C4-2B (cell line): ENCODE data around the gene PPFIBP1.

Source experiments
- H3K27ac ChIP-seq: fragments of 450-650 bp; 2 replicates; pipeline ENCODE4 v1.5.1; 2017
- ZFX ChIP-seq: fragments of 450-650 bp; IDR thresholded peaks from 2 replicates; pipeline ENCODE4 v1.6.1; 2017
- TF ChIP-seq, protein P1 (sequence below): fragments of 450-650 bp; conservative IDR thresholded peaks from 2 replicates; pipeline ENCODE4 v1.5.1; 2017; ENCODE audit warnings: mild to moderate bottlenecking

Gene PPFIBP1

DNA sequence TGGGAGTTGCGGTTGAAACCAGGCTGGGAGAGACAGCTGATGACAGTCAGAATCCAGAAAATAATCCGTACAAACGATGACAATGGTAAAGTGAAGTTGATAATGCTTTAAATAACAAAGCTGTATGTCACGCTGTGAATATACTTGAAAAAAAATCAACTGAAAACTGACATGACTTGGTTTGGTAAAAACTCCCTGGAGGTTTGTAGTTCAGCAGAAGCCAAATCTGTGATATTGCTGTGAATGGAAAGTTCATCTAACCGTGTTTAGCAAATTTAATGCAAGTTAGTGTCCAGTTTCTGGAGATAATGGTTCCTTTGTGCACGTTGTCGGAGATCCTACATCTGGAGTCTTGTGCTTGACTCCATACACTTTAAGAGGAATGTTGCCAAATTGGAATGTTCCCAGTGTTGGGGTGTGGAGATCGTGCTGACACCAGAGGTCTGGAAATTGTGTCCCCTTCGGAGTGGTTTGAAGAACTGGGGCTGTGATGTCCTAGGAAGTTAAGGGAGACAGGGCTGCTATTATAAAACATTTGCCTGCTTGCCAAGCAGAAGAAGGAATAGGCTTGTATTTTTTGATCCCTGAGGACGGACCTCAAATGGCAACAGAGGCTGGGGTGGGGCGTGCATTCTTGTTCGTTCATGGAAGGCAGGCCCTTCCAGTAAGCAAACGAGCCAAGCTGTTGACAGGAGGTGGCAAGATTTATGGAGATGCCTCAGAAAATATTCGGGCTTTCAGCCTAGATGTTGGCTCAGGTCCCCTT lies 30.6 kb downstream of the PPFIBP1 start:
- no peak overlapping the region for H3K27ac ChIP-seq

GRCh38 chr12:27555361-27555760 lies 31.4 kb downstream of the PPFIBP1 start:
- no peak overlapping the region for H3K27ac ChIP-seq
- no peak for TF ChIP-seq ZFX
- TF ChIP-seq, protein P1, sequence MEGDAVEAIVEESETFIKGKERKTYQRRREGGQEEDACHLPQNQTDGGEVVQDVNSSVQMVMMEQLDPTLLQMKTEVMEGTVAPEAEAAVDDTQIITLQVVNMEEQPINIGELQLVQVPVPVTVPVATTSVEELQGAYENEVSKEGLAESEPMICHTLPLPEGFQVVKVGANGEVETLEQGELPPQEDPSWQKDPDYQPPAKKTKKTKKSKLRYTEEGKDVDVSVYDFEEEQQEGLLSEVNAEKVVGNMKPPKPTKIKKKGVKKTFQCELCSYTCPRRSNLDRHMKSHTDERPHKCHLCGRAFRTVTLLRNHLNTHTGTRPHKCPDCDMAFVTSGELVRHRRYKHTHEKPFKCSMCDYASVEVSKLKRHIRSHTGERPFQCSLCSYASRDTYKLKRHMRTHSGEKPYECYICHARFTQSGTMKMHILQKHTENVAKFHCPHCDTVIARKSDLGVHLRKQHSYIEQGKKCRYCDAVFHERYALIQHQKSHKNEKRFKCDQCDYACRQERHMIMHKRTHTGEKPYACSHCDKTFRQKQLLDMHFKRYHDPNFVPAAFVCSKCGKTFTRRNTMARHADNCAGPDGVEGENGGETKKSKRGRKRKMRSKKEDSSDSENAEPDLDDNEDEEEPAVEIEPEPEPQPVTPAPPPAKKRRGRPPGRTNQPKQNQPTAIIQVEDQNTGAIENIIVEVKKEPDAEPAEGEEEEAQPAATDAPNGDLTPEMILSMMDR, result no peak

More for the DNA sequence above, 30.6 kb downstream of the PPFIBP1 start:
- no peak for TF ChIP-seq ZFX
- TF ChIP-seq, protein P1, result no peak

DNA sequence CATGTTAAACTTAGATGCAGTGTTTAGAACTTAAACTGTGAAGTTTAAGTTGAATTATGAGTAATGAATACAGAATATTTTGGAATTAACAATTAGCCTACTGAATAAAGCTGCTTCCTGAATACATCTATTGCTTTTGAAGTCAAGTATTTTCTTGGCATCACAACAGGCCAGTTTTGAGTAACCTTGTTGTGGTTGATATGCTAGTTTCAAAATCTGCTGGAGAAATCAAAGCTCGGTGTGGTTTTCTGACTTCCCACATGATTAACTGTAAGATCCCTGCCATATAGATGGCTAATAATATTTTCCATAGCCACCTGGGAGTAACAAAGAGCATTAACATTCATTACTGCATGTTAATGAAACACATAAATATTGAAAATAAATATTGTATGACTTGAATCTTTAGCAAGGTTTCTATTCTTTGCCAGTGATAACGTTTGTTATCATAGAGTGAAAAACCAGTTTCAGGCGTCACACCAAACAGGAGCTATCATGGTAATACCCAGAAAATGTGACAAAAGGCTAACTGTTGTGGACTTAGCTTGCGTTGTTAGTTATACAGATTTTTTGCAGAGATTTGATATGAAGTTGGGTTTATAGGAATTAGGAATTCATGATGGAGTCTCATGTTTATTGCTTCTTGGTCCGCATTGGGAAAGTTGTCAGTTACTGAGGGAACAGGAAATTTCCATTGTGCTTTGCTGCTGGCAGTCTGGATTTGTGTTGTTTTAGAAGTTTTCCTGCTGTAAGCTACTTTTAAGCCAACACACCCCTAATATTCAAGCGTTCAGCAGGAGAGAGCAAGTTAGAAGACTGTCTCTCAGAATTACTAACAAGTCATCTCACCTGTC lies 32.1 kb downstream of the PPFIBP1 start:
- TF ChIP-seq, protein P1, result no peak
- H3K27ac ChIP-seq, result no peak overlapping the region

- TF ChIP-seq ZFX, result no peak
- TF ChIP-seq, protein P1, result no peak
- H3K27ac ChIP-seq, result no peak overlapping the region
These were observed 36.1 kb downstream of the PPFIBP1 start for GRCh38 chr12:27560126-27560525.

DNA sequence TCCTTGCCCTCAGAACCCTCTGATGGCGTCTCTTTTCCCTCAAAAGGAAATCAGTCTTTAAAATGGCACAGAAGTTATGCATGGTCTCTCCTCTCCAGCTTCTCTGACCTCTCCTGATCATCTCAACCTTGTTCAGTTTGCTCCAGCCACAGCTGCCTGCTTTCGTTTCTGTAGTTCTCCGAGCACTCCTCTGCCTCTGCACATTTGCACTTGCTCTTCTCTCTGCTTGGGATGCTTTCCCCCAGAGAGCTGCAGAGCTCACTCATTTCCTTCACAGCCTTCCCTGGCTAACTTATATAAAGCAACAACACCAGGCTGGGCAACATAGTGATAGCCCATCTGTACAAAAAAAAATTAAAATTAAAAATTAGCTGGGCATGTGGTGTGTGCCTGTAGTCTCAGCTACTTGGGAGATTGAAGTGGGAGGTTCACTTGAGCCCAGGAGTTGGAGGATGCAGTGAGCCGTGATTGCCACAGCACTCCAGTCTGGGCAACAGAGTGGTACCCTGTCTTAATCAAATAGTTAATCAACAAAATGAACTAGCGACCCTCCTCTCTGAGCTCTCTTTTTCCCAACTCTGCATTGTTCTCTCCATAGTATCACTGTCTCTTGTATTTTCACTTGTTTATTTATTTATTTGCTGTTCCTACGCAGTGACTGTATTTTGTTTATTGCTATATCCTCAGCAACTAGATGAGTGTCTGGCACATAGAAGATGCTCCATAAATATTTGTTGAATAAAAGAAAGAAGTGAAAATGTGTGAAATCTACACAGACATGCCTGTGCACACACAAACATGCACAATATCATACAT lies 37.7 kb downstream of the PPFIBP1 start:
- TF ChIP-seq, protein P1, result no peak
- TF ChIP-seq ZFX, result no peak
- no peak overlapping the region for H3K27ac ChIP-seq

- TF ChIP-seq, protein P1, result no peak
- H3K27ac ChIP-seq, result no peak overlapping the region
These were observed 40.7 kb downstream of the PPFIBP1 start for GRCh38 chr12:27564612-27565213.
